ENCODE results near the gene SPAG16.

GRCh38 chr2:214004463-214004862, 720.2 kb downstream of the SPAG16 start:
- TF ChIP-seq CTCF (IDR thresholded peaks at IDR 0.05) (no peak), POLR2A (IDR thresholded peaks at IDR 0.05) (no peak)
